H7 (cell line): ENCODE measurements around the gene KLB. TPM values are rescaled to one million over a fixed set of nuclear protein-coding genes. Genes with fewer than 3 reads are reported as not detected.
A peak's percentile ranks its signal among the peaks of the same experiment; 100 is the strongest.
"Not testable (repeated sequence)": the region's sequence is repeated elsewhere in the genome, so short reads cannot be mapped to it uniquely, and the experiment has no call there.

ENCODE experiments used
- DNase-seq: peaks from one replicate; pipeline ENCODE4 v3.0.0; 2012
- H3K27me3 ChIP-seq: 2 replicates; pipeline ENCODE4 v1.6.0; 2011; ENCODE audit warnings: mild to moderate bottlenecking, low read length; ENCODE audit not compliant: control insufficient read depth, insufficient read depth
- H3K36me3 ChIP-seq: replicated peaks from 2 replicates; pipeline ENCODE4 v1.5.1; 2011; ENCODE audit warnings: low read length; ENCODE audit not compliant: control insufficient read depth, insufficient read depth
- H3K4me3 ChIP-seq: 2 replicates; pipeline ENCODE4 v1.5.1; 2011; ENCODE audit warnings: low read depth, mild to moderate bottlenecking, control low read depth, low read length, moderate library complexity; ENCODE audit not compliant: insufficient read depth
- total RNA-seq: library from RNA; depleted of rRNA; stranded (reverse); fragments of >200 nt; shearing (Covaris generic); gene quantifications from 2 replicates; pipeline ENCODE4 v1.2.3, GENCODE V29; 2014

KLB gene
- total RNA-seq, 1 experiment from 2014 or later = not detected

- H3K36me3 ChIP-seq = no peaks in the 10 kb centered on the region
Measured at GRCh38 chr4:39394706-39395105, 12.0 kb upstream of the KLB start.

GRCh38 chr4:39401640-39402039 is 5.1 kb upstream of the KLB start:
- H3K27me3 ChIP-seq, H3K4me3 ChIP-seq, H3K36me3 ChIP-seq, DNase-seq: not testable (repeated sequence)

More at GRCh38 chr4:39394706-39395105, 12.0 kb upstream of the KLB start:
- Histone ChIP-seq H3K4me3 (no peak overlapping the region), H3K27me3 (no peaks in the 10 kb centered on the region)
- no peak for DNase-seq

- no peak overlapping the region for H3K4me3 ChIP-seq
- no peak for DNase-seq
- H3K27me3 ChIP-seq = no peaks in the 10 kb centered on the region
- H3K36me3 ChIP-seq = no peaks in the 10 kb centered on the region
Measured at GRCh38 chr4:39407584-39407885, 805 bp downstream of the KLB start.

GRCh38 chr4:39410415-39410814 is 3.7 kb downstream of the KLB start:
- Histone ChIP-seq H3K36me3 (no peaks in the 10 kb centered on the region), H3K4me3 (no peak overlapping the region), H3K27me3 (no peaks in the 10 kb centered on the region)
- DNase-seq = no peak

- H3K36me3 ChIP-seq, H3K4me3 ChIP-seq, DNase-seq, H3K27me3 ChIP-seq: not testable (repeated sequence)
Measured at GRCh38 chr4:39411561-39411960, 4.8 kb downstream of the KLB start.

- Histone ChIP-seq H3K36me3 (no peaks in the 10 kb centered on the region), H3K4me3 (no peak overlapping the region), H3K27me3 (no peaks in the 10 kb centered on the region)
- no peak for DNase-seq
Measured at GRCh38 chr4:39415678-39416283, 9.1 kb downstream of the KLB start.

GRCh38 chr4:39422247-39422646 is 15.5 kb downstream of the KLB start:
- no peaks in the 10 kb centered on the region for H3K36me3 ChIP-seq
- DNase-seq = no peak
- no peak overlapping the region for H3K4me3 ChIP-seq
- no peaks in the 10 kb centered on the region for H3K27me3 ChIP-seq

- not testable (repeated sequence) for H3K4me3 ChIP-seq, H3K27me3 ChIP-seq, H3K36me3 ChIP-seq, DNase-seq
Measured at GRCh38 chr4:39425297-39425696, 18.6 kb downstream of the KLB start.

- Histone ChIP-seq H3K27me3 (no peaks in the 10 kb centered on the region), H3K36me3 (no peaks in the 10 kb centered on the region), H3K4me3 (no peak overlapping the region)
- no peak for DNase-seq
Measured at GRCh38 chr4:39426728-39427127, 20.0 kb downstream of the KLB start.

- Histone ChIP-seq H3K27me3 (no peaks in the 10 kb centered on the region), H3K4me3 (no peak overlapping the region), H3K36me3 (no peaks in the 10 kb centered on the region)
- DNase-seq = no peak
Measured at GRCh38 chr4:39427520-39428114, 20.9 kb downstream of the KLB start.

GRCh38 chr4:39429476-39430334 is 23.0 kb downstream of the KLB start:
- no peak for DNase-seq
- Histone ChIP-seq H3K27me3 (no peaks in the 10 kb centered on the region), H3K36me3 (no peaks in the 10 kb centered on the region), H3K4me3 (no peak overlapping the region)

GRCh38 chr4:39433878-39434492 is 27.3 kb downstream of the KLB start:
- H3K27me3 ChIP-seq = no peaks in the 10 kb centered on the region
- H3K36me3 ChIP-seq = no peaks in the 10 kb centered on the region
- DNase-seq = no peak
- H3K4me3 ChIP-seq = no peak overlapping the region

GRCh38 chr4:39435659-39436563 is 29.2 kb downstream of the KLB start:
- Histone ChIP-seq H3K27me3 (no peaks in the 10 kb centered on the region), H3K36me3 (no peaks in the 10 kb centered on the region), H3K4me3 (no peak overlapping the region)
- peak; percentile 43 for DNase-seq

GRCh38 chr4:39441593-39441992 is 34.9 kb downstream of the KLB start:
- no peak for DNase-seq
- Histone ChIP-seq H3K36me3 (no peaks in the 10 kb centered on the region), H3K4me3 (no peak overlapping the region), H3K27me3 (no peaks in the 10 kb centered on the region)
